HG03066 (cell line): ENCODE data around the gene HDHD2.

Source experiments
- ATAC-seq: cut with Tn5 transposase; IDR thresholded peaks from one replicate; pipeline ENCODE4 v1.9.1; 2021; ENCODE audit warnings: low read depth; ENCODE audit not compliant: unreplicated experiment

Gene HDHD2

DNA sequence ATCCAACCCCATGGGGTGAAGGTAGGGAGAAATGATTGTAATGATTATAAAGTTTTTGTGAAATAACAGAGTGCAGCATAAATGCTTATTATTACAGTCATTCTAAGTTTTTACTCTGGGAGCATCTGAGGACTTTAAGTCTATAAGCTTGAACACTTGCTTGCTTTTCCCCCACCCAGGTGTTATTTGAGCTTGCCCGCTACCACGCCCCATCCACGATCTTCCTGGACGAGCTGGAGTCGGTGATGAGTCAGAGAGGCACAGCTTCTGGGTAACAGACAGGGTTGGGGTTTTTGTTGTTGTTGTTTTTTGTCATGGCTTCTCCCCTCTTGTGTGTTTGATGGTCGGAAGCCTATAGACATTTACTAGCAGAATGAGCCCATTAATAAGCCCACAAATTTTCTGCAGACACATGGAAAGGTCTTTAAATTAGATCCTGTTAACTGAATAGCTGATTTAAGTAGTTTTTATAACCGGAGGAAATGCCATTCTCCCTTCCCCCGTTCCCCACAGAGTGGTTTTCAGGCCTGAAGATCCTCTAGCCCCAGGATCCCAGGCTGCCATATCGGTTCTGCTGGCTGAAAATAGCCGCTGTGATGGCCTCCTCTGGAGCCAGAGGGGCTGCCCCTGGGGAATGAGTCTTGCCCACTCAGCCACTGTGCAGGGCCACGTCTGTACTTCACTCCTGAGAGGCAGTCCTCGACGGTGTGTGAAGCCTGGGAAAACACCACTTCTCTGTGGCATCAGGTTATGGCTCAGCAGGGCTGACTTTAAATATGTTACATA is 75.0 kb downstream of the HDHD2 start:
- no peak for ATAC-seq

DNA sequence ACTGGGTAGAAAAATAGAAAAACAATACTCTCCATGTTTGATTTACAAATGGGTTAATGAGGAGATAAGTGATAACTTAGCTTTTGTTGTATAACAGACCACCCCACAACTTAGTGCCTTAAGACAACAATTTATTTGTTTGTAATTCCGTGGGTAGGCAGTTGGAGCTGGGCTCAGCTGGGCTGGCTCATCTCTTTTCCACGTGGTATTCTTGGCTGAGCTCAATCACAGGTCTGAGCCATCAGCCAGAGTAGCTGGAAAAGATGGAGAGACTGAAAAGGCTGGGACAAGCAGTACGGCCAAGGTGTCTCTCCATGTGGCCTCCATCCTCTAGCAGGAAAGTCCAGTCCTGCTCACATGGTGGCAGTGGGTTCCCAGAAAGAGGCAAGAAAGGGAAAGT is 82.7 kb downstream of the HDHD2 start:
- no peak for ATAC-seq

DNA sequence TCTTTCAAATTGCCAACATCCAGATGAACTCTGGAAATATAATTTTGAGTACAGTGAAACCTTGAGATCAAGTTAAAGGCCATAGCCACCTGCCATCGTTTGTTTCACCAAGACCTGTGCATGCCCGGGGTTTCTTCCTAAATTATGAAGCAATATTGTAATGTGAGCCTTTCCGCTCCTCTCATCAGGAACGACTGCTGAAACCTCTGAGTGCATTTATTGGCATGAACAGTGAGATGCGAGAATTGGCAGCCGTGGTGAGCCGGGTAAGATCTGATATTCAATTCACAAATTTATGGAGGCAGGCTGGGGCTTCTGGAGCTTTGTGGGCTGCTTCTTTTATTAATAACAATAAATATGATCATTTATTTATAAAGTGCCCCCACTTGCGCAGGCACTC is 87.2 kb downstream of the HDHD2 start:
- no peak for ATAC-seq

DNA sequence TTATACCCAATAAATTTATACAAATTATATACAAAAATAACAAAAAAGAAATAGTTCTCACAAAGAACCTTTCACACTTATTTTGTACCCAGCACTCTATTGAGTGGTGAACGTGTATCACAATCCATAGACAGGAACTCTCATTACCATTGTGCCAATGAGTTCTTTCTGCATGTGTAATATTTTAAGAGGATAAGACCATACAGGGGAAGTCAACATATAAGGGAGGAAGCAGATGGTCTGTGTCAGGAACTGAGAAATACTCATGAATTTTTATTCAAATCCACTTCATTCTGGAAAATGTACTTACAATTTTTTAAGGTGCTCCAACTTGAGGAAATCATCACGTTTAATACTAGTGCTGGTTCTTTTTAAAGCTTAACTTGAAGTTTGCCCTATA is 87.8 kb downstream of the HDHD2 start:
- ATAC-seq = no peak
